Epithelial cell of proximal tubule (primary cell): Measurements from ENCODE around the gene TNNI3K. TPM values are rescaled to one million over a fixed set of nuclear protein-coding genes. Genes with fewer than 3 reads are reported as not detected.

ENCODE experiments used
- DNase-seq: peaks from one replicate; pipeline ENCODE4 v3.0.0-alpha.2; 2011; ENCODE audit warnings: low read depth
- H3K4me3 ChIP-seq: 2 replicates; pipeline ENCODE4 v1.5.1; 2011; ENCODE audit warnings: low read depth, mild to moderate bottlenecking, low read length
- CTCF ChIP-seq: conservative IDR thresholded peaks from 2 replicates; pipeline ENCODE4 v1.5.1; 2012; ENCODE audit warnings: low read depth, mild to moderate bottlenecking, low read length
- total RNA-seq: library from RNA; depleted of rRNA; stranded (reverse); fragments of >200 nt; gene quantifications from 2 replicates; pipeline ENCODE4 v1.2.3, GENCODE V29; 2015

The TNNI3K gene
- total RNA-seq, 1 donor from 2014 or later: 0.69 TPM

DNA sequence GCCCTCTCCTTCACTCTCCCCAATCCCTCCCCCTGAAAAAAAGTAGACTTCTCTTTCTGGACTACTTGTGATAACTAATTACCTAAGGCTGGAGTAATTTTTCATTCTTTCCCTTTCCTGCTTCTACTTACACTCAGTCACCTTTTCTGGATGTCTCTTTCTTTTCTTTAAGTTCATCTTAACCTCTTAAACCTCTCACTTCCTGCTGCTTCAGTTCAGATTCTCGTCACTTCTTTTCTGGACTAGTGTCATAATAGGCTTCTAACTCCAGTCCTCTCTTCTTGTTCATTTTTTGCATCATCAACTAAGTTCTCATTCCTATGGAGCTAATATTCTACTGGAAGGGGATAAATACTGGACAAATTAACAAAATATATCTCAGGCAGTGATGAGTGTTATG lies 201.8 kb downstream of the TNNI3K start:
- no peak for TF ChIP-seq CTCF
- H3K4me3 ChIP-seq: no peak overlapping the region
- DNase-seq: no peak

DNA sequence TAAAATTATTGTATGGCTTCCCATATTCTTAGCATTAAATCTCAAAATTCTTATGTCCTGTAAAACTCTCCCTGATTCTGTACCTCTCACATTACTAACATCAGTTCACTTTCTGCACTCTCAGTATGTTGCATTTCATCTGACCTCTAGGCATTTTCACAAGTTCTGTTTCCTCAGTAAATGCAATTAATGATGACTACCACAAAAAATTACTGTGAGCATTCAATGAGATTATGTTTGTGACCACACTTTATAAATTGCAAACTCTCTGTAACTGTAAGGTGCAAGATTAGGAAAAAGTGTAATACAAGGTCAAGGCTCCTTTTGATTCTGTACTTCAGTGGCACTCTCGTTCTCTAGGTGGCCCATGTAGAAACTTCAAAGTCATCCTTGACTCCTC lies 216.8 kb downstream of the TNNI3K start:
- H3K4me3 ChIP-seq: no peak overlapping the region
- TF ChIP-seq CTCF: no peak
- DNase-seq: no peak

- no peak for DNase-seq
- no peak overlapping the region for H3K4me3 ChIP-seq
- no peak for TF ChIP-seq CTCF
These were observed 218.1 kb downstream of the TNNI3K start for GRCh38 chr1:74453277-74453676.

GRCh38 chr1:74455390-74455789 lies 220.2 kb downstream of the TNNI3K start:
- no peak for TF ChIP-seq CTCF

DNA sequence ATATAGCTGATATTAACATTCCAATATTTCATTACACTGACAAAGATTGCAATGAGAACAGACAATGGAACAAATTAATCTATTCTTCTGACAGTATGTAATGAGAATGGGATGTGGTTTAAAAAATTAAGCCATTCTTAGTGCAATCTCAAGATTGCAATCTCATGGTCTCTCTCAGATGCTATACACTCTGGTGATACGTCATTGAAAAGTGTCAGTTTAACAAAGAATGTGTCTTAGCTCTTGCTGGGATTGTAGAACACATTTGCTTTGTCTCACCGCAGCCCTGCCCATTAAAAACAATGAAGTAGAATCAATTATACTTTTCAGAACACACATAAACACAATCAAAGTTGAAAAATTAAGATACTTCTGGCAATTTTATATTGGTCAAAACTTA lies 222.1 kb downstream of the TNNI3K start:
- no peak for DNase-seq
- no peak for TF ChIP-seq CTCF
- H3K4me3 ChIP-seq: no peak overlapping the region

More at GRCh38 chr1:74455390-74455789, 220.2 kb downstream of the TNNI3K start:
- H3K4me3 ChIP-seq: no peak overlapping the region
- no peak for DNase-seq

GRCh38 chr1:74463333-74463988 lies 228.3 kb downstream of the TNNI3K start:
- no peak for TF ChIP-seq CTCF
- no peak for DNase-seq
- H3K4me3 ChIP-seq: no peak overlapping the region

DNA sequence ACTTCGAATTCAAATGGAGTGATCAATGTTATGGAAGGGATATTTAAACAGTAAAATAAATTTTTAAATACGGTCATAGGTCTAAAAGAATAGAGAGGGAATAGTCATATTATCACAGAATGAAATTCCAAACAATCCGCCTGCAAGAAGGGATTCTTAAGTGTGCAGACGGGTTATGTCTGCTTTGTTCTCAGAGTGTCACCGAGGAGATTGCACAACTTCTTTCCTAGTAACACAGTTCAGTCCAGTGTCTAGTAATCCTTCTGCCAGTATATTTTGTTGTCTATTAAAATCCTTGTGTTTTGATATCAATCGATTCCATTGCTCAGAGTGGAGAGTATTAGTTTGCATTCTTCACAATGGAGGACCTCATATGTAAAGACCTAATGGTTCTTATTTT lies 228.8 kb downstream of the TNNI3K start:
- no peak for DNase-seq
- no peak overlapping the region for H3K4me3 ChIP-seq
- no peak for TF ChIP-seq CTCF
